Measurements from ENCODE around the gene RFX7.
"Not testable (repeated sequence)": the region's sequence is repeated elsewhere in the genome, so short reads cannot be mapped to it uniquely, and the experiment has no call there.

RFX7 gene

DNA sequence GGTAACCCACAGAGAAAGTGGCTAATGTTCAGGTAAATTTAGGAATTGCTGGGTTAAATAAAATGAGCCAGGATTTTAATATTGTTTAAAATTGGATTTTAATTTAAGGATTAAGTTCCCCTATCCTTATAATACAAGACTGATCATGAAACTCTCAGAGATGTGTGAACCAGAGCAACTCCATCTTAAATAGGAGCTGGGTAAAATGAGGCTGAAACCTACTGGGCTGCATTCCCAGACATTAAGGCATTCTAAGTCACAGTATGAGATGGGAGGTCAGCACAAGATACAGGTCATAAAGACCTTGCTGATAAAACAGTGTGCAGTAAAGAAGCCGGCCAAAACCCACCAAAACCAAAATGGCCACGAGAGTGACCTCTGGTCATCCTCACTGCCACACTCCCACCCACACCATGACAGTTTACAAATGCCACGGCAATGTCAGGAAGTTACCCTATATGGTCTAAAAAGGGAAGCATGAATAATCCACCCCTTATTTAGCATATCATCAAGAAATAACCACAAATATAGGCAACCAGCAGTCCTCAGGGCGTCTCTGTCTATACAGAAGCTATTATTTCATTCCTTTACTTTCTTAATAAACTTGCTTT is 40.3 kb downstream of the RFX7 start:
- not testable (repeated sequence) for DNase-seq

GRCh38 chr15:56202701-56203100 is 41.0 kb downstream of the RFX7 start:
- DNase-seq = no peak

DNA sequence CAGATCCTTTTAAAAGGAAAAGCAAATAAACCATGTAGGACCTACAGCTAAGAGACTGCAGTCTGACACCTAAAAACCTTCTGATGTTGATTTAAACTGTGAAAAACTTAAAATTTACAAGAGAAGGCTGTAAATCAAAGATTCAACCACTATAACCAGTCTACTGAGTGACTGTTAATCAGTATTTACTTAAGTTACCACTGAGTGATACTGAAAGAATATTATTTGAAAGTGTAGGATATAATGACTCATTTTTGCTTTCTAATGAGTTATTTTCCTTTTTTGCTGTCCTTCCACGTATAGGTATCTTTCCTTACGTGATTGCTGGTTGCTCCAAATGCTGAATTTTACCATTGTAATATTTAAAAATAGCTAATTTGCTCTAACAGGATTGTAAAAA is 44.6 kb downstream of the RFX7 start:
- no peak for DNase-seq

GRCh38 chr15:56194035-56194434 is 49.6 kb downstream of the RFX7 start:
- no peak for DNase-seq

DNA sequence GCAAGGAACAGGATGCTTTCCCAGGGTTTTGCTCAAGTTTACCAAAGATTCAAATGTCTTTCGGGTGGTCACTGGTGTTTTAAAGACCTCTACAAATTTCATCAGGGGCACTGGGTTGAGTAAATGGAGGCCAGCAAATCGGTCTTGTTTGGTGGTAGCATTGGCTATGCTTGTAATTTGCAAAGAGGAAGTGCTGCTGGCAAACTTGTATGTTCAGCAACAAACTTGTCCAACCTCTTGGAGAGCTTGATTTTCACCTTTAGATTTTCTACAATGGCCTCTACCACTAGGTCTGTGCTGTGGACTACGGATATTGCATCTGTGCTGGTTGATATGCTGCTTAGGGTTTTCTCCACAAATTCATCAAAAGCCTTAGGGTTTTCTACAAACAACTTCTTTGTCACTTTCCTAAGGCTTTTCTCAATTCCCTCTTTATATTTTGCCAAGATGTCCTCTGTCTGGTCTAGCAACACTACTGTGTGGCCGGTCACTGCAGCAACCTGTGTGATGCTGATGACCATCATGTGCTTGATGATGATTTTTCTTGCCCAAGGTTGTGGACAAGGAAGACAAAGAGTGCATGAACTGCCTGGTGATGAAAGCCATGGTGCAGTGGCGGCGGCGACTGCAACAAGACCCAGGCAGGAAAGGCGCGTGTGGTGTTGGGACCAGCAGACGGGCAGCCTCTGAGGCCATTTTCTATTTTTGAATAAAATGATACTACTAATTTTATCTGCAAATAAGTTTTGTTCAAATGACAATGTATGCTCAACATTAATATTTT is 50.8 kb downstream of the RFX7 start:
- DNase-seq = no peak

DNA sequence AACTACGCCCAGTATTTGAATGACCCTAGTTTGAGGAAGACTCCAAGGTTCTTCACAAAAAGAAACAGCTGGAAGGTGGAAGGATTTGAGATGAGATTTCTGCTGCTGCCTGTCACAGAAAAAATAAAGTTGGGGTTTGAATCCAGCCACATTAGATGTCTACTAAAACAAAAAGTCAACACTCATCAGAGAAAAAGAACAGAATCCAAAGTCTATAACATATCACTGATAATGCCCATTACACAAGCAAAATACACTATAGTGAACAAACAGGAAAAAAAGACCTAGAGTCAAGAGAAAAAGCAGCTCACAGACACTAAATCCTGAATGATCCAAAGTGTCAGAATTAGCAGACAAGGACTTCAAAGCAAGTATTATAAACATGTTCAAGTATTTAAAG is 56.0 kb downstream of the RFX7 start:
- no peak for DNase-seq

DNA sequence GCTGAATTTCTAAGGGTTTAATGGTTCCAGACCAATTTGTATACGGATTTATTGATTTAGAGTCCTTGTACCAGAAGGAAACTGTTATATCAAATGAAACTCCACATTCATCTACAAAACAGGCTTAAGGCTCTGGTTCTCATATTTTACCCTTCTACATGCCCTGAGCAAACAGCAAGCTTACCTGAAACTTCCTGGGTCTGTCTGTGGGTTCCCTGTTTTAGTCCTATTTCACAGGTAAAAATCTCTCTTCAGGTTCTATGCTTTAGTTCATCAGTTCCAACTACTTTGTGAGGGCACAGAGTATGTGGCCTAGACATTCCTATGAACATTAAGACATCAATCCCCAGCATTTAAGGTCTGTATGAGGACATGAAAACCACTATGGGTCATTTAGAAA is 57.7 kb downstream of the RFX7 start:
- DNase-seq = no peak

DNA sequence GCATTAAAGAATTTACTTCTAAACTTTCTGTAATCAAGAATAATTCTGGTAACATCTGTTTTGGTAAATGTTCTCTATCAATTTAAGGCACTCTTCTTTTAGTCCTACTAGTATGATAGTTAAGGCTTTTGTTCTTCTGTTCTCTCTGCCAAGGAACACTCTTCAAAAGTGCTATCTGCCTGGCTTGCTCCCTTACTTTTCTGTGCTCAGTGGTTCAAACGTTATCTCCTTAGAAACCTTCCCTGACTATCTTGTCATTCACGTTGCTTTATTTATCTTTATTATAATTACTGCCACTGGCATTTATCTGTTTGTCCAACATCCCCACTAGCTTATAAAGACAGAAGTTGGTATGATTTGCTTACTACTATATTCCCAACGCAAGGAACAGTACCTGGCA is 59.2 kb downstream of the RFX7 start:
- no peak for DNase-seq

- no peak for DNase-seq
These were observed 62.8 kb downstream of the RFX7 start for GRCh38 chr15:56180851-56181250.

DNA sequence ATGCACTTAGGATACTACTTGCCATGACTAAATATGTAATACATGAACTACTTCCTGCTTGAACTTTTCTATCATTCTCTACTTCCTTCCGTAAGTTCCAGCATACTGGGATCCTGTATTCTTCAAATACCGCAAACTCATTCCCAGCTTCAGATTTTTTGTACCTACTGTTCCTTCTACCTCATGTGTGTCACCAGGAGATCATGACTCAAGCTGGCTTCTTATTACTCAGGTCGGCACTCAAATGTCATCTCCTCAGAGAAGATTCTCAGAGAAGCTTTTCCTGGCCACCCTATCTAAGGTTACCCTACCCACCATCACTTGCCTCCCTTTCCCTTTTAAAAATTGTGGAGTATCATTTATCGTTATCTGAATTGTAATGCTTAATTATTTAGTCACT is 66.7 kb downstream of the RFX7 start:
- no peak for DNase-seq

DNA sequence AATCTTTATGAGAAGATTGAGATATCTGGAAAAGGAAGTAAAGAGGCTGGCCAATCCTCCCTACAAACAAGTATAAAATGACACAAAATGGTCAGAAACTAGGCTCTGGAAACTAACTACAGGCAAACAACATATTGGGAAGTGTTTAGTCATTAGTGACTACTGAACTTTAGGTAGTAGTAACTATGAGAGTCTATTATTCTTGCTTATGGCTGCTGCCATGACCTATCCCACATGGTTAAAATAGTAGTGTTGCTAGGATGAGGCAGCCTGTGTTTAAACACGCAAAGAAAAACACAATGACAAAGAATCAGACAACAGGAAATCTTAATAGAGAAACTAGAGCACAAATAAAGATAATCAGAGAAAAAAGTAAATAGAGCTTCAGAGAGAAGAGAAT is 67.9 kb downstream of the RFX7 start:
- no peak for DNase-seq

DNA sequence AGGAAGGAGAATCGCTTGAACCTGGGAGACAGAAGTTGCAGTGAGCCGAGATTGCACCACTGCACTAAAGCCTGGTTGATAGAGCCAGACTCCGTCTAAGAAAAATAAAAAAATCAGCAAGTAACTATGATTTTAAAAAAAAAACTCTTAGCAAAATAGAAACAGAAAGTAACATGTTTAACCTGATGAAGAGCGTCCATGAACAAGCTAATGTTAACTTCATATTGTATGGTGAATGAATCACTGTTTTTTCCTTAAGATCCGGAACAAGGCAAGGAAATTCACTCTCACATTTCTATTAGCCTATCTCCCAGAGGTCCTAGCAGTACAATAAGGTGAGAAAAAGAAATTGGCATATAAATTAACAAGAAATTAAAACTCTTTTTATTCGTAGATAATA is 69.0 kb downstream of the RFX7 start:
- no peak for DNase-seq

DNA sequence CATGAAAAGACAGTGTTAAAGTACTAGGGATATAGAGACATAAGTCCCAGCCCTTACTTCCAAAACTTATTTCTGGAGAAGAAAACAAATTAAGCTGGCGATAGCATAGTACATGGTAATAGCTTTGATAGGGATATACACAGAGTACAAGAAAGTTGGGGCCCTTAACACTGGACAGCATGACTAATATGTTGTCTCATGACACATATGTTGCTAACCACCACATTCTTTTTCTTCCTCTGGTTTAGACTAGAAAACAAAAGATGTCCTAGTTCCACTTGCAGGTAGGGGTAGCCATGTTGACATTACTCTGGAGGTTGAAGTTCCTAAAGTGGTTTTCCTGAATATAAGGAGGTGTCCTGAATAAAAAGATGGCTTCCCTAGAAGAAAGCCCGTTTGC is 75.3 kb downstream of the RFX7 start:
- DNase-seq = no peak

GRCh38 chr15:56165234-56165633 is 78.4 kb downstream of the RFX7 start:
- no peak for DNase-seq

GRCh38 chr15:56160966-56161365 is 82.7 kb downstream of the RFX7 start:
- no peak for DNase-seq

DNA sequence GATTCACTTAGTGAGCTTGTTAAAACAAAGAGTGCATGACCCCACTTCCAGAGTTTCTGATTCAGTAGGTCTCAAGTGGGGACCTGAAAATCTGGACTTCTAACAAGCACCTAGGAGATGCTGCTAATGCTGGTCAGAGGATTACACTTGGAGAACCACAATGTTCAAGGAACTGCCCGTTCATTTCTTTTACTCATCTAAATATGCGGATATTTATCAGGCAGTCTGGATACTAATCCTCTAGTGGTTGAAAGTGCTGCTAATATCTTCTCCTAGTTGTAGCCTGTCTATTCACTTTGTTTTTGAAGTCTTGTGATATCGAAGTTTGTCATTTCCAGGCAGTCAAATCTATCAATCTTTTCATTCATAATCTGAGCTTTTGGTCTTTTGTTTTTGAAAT is 86.8 kb downstream of the RFX7 start:
- no peak for DNase-seq

DNA sequence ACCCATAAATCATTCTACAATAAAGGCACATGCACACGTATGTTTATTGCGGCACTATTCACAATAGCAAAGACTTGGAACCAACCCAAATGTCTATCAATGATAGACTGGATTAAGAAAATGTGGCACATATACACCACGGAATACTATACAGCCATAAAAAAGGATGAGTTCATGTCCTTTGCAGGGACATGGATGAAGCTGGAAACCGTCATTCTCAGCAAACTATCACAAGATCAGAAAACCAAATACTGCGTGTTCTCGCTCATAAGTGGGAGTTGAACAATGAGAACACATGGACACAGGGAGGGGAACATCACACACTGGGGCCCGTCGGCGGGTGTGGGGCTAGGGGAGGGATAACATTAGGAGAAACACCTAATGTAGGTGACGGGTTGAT is 88.4 kb downstream of the RFX7 start:
- not testable (repeated sequence) for DNase-seq

GRCh38 chr15:56154768-56155167 is 88.9 kb downstream of the RFX7 start:
- not testable (repeated sequence) for DNase-seq

- no peak for DNase-seq
These were observed 93.5 kb downstream of the RFX7 start for GRCh38 chr15:56150204-56150603.

GRCh38 chr15:56148064-56148463 is 95.6 kb downstream of the RFX7 start:
- no peak for DNase-seq

GRCh38 chr15:56146756-56147155 is 96.9 kb downstream of the RFX7 start:
- no peak for DNase-seq

- DNase-seq = no peak
These were observed 115.6 kb downstream of the RFX7 start for GRCh38 chr15:56128081-56128480.

GRCh38 chr15:56126409-56126808 is 117.3 kb downstream of the RFX7 start:
- DNase-seq = no peak

DNA sequence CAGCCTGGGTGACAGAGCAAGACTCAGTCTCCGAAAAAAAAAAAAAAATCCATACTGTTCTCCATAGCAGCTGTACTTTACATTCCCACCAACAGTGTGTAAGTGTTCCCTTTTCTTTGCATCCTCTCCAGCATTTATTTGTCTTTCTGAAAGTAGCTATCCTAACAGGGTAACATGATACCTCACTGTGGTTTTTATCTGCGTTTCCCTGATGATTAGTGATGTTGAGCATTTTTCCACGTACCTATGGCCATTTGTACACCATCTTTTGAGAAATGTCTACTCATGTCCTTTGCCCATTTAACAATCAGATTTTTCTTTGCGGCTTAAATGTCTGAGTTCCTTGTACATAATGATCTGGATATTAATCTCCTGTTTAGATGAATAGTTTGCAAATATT is 119.3 kb downstream of the RFX7 start:
- DNase-seq = no peak

- DNase-seq = no peak
These were observed 137.8 kb downstream of the RFX7 start for GRCh38 chr15:56105855-56106254.
